Measurements from ENCODE around the gene COL4A1.

COL4A1 gene

DNA sequence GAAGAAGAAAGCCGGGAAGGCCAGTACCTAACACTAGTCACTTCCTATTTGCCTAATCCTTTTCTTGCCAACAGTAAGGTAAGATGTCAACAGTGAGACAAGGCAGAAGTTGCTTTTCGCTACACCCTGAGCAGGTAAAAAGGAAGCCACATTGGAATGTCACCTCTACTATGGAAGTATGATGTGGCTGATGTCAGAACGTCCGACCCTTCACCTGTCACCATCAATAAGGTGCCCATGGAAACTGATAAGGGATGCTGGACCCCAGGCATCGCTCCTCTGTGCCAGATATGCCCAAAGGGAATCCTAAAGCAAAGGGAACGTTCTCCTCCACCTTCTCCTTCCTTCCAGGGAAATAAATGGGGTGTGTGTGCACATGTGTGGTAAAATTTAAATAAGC, 34.3 kb downstream of the COL4A1 start:
- DNase-seq: no peak

DNA sequence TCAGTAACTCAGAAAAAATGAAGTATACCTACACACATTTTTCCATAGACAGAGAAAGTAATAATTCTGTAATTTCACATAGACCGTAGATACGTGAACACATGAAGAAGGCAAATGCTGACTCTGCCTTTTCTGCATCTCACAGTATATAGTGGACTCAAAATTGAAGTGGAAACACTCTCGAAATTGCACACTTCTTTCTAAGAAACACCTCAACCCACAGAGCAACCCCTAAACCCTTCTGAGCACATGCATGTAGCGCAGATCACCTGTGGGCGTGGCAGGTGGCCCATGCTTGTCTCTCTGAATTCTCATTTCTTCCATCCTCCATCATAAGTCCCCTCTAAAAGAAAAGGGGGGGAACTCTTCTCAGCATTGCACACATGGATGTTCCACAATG, 34.7 kb downstream of the COL4A1 start:
- DNase-seq: no peak

GRCh38 chr13:110271313-110271712, 35.6 kb downstream of the COL4A1 start:
- no peak for DNase-seq

DNA sequence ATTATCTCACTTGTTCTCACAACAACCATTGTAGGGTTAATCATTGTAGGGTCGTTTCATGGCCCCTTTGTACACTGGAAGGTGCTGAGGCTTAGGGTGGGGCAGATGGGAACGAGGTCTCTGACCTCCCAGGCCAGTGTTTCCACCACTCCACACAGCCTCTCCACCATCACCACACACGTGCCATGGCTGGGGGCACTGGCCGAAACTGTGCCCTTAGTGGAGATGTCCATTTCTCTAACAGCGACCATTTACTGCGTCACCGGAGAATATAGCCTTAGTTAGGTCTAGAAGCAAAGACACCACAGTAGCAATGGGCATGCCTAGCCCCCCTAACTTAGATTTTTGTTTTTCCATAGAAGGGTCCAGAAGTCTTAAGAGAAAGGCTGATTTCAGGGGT, 36.5 kb downstream of the COL4A1 start:
- DNase-seq: no peak

DNA sequence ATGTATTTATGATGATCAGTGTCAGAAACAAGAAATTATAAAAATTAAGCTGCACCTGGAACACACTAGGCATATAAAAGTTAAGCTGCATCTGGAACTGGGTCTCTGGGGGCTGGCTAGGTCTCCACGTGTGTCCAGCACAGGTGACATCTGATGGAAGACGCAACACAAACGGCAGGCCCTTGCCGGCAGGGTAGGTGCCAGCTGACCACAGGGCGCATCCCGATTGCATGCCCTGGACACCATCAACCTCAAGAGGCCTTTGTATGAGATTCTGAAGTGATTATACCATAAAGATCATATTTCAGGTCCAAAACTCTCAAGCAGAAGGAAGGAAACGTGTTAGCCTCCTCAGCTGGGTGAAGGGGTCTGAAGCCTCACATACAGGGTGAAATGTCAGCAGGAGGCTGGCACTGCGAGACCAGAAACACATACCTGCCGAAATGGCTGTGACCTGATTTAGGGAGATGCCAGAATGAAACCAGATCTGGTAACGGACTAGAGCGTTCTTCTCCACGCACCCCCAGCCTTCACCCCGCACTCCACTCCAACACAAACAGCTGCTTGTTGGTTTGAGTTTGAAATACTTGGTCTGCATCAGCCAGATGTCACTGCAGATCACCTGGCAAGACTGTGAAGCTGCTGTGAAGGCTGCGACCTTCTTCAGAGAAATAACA, 37.3 kb downstream of the COL4A1 start:
- DNase-seq: no peak

DNA sequence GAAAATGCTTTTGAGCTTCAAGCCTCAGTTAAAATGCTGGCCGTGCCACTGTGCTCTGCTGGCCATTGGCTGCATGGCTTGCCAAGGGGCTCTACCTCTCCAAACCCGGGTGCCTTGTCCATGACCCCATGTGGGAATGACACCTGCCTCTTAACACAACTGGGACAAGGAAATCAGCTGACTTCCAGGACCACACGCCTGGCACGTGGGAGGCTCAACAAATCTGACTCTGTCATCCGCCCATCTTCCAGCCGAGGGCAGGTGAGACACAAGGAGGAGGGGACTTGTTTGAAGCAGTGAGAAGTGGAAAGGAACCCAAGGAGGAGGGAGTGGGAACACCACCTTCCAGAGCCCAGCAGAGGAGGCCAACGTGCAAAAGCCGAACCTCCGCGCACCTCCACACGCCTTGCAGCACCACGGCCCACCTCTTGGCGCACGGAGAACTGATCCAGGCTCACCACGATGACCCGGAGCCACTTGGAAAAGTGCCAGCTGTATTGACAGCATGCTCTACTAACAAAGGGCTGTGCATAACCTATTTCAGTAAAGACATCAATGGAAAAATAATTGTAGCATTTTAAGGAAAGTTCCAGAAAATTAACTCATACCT, 38.3 kb downstream of the COL4A1 start:
- no peak for DNase-seq

DNA sequence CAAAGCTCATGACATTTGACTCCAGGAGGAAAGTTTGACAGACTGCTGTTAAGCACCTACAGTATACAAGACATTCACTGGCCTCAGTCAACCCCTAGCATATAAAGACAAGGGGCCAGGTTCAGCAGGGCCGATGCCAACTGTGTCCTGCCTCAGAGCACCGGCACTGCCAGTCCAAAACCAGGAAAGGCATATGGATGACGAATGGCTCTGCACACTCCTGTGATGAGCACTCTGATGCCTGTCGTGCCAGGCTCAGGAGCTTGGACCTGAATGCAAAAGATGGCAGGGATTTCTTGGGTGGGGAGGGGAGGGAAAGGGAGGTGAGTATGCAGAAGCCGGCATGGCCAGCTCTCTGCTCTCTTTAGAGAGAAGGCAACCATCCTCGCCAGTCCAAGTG, 38.9 kb downstream of the COL4A1 start:
- DNase-seq: no peak

- DNase-seq: no peak
These were observed 40.0 kb downstream of the COL4A1 start for GRCh38 chr13:110266983-110267382.

DNA sequence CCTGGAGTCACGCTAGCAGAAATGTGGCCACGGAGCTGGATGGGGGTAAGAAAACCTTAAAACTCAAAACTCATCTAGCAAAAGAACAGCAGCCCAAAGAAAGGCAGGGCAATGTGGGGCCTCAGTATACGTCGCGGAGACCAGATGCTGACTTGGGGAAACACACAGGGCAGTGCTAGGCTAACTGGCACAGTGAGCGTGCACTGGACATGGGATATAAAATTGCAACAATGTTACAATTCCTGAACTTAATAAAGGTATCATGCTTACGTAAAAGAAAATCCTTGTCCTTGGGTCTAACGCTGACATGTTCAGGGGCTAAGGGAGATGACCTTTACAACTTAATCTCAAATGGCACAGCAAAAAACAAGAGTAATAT, 40.5 kb downstream of the COL4A1 start:
- no peak for DNase-seq

DNA sequence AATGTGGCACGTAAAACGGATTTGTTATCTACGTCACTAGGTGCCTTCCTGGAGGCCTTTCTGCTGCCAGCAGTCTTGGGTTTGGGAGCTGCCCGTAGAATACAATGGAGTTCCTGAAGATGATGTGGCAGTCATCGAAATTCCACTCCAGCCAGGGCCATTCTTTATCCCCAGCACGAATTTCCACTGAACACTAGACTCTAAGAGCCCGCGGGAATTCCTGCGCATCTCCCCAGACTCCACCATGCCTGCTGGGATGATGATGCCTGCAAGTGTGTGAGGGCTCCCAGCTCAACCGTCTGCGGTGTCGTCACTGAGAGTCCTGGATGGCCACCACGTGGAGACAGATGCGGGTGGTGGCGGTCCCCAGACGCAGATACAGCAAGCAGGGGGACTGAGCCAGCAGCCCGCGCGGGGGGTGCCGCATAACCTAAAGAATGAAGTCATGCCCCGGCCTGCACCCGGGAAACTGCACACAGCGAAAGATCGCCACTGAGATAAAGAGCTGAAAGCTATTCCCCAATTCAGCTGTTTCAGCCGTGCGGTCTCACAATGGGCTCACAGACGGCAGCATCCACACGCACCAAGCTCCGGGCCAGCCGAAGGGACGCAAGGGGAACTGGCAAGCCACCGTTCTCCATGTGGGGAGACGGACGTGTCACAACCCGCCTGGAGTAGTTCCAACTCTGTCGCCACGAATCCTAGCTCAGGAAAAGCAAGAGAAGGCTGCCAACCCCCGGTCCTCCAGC, 41.1 kb downstream of the COL4A1 start:
- DNase-seq: no peak

- DNase-seq: no peak
These were observed 41.6 kb downstream of the COL4A1 start for GRCh38 chr13:110265341-110265681.

- no peak for DNase-seq
These were observed 42.2 kb downstream of the COL4A1 start for GRCh38 chr13:110264685-110265275.

DNA sequence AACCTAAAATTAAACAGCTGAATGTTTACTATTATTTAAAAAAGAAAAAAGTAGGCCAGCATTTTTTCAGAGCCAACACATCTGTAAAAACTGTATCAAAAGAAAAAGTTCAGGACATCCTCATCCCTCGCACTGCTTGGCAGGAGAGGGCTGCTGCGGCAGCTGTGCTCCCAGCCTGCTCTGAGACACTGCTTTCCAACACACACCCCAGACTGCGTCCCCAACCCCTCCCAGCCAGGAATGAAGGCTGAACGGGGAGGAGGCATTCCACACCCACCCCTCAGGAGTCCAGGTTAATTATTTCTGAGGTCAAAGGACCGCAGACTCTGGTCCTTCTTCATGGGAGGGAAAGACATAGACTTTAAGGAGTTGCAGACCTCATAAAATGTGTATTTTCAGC, 43.1 kb downstream of the COL4A1 start:
- no peak for DNase-seq

GRCh38 chr13:110263404-110263803, 43.6 kb downstream of the COL4A1 start:
- no peak for DNase-seq

- no peak for DNase-seq
These were observed 44.3 kb downstream of the COL4A1 start for GRCh38 chr13:110262508-110263291.

- DNase-seq: no peak
These were observed 44.9 kb downstream of the COL4A1 start for GRCh38 chr13:110262082-110262436.

- no peak for DNase-seq
These were observed 45.5 kb downstream of the COL4A1 start for GRCh38 chr13:110261166-110262081.

DNA sequence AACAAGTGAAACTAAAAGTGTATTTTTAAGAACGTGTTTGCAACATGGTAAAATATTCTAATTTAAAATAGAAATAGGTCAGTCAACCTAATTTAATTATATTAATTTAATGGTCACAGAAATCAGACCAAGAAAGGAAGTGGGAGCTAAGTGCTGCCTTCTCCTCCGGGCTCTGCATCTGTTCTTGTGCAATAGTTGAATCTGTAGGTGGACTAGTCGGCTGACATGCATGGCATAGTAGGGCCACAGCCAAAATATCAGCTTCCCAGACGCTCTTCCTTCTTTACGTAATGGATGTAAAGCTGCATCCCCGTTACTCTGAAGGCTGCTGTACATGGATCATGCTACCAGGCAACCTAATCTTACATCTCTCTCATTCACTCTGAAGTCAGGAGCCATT, 47.3 kb downstream of the COL4A1 start:
- DNase-seq: no peak

DNA sequence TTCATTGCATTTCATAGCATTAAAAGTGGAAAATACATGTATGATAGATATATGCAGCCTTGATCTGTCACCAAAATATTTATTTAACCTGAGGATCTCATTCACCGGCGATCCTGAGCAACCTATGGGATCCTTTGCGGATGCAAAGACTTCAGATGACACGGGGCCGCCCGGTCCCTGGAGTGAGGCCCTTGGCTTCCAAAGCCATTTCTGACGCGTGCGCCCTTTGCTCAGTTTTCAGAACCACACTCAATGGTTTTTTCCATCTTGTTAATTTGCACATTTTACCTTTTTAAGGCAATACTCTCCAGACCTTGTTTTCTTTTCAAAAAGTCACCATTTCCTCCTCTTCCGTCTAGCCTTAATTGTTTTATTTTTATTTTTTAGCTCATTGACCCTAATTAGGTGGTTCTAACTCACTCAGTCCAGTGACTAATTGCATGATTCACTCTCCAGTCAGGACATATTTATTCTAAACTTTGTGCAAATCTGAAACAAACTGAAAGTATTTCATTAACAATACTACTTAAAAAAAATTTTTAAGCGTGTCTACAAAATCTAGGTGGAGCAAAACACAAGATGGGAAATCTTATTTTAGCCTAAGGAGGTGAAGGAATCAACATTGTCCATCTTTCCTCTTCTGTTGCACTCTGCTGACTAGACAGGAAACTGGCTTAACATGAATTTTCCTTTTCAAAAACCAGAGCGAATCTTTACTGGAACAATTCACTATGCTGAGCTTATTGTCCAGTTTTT, 47.9 kb downstream of the COL4A1 start:
- no peak for DNase-seq

DNA sequence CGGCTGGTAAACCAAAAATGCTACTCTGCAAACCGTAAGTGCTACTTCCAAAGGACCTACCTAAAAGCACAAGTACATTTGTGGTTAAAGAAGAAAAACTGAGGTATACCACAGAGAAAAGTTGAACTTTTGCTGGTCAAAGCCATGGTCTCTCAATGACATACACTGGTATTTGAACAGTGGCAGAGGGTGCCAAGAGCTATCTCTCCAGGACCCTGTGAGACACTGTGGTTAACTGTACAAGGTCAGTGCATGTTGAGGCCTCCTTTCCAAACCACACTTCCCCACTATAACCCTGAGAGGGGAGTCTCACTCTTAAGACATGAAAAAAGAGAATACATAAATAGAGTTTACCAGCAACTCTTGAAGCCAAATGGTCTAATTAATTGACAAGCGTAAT, 49.5 kb downstream of the COL4A1 start:
- no peak for DNase-seq

GRCh38 chr13:110256126-110256905, 50.6 kb downstream of the COL4A1 start:
- no peak for DNase-seq
